ENCODE data around the gene KRTAP10-11.

DNA sequence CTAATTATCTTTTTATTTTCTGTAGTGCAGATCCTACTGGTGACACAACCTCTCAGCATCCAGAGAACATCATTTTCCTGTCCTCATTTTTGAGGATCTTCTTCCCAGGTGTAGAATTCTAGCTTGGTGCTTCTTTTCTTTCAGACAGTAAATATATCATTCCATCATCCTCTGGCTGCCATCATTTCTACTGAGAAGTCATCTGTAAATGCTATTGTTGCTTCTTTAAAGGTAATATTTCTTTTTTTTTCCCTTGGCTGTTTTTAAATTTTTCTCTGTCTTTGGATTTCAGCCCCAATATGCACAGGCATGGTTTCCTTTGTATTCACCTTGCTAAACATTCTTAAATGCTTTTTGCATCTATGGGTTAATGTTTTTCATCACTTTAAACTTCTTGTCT, 22.6 kb upstream of the KRTAP10-11 start:
- TF ChIP-seq POLR2A (IDR thresholded peaks at IDR 0.05), result no peak
- TF ChIP-seq, protein P1, sequence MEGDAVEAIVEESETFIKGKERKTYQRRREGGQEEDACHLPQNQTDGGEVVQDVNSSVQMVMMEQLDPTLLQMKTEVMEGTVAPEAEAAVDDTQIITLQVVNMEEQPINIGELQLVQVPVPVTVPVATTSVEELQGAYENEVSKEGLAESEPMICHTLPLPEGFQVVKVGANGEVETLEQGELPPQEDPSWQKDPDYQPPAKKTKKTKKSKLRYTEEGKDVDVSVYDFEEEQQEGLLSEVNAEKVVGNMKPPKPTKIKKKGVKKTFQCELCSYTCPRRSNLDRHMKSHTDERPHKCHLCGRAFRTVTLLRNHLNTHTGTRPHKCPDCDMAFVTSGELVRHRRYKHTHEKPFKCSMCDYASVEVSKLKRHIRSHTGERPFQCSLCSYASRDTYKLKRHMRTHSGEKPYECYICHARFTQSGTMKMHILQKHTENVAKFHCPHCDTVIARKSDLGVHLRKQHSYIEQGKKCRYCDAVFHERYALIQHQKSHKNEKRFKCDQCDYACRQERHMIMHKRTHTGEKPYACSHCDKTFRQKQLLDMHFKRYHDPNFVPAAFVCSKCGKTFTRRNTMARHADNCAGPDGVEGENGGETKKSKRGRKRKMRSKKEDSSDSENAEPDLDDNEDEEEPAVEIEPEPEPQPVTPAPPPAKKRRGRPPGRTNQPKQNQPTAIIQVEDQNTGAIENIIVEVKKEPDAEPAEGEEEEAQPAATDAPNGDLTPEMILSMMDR (IDR thresholded peaks at IDR 0.05), result no peak
